Measurements from ENCODE around the gene SNAPIN. TPM values are rescaled to one million over a fixed set of nuclear protein-coding genes. Genes with fewer than 3 reads are reported as not detected.

SNAPIN gene
- total RNA-seq, 1 experiment from 2014 or later: 29.0 TPM

DNA sequence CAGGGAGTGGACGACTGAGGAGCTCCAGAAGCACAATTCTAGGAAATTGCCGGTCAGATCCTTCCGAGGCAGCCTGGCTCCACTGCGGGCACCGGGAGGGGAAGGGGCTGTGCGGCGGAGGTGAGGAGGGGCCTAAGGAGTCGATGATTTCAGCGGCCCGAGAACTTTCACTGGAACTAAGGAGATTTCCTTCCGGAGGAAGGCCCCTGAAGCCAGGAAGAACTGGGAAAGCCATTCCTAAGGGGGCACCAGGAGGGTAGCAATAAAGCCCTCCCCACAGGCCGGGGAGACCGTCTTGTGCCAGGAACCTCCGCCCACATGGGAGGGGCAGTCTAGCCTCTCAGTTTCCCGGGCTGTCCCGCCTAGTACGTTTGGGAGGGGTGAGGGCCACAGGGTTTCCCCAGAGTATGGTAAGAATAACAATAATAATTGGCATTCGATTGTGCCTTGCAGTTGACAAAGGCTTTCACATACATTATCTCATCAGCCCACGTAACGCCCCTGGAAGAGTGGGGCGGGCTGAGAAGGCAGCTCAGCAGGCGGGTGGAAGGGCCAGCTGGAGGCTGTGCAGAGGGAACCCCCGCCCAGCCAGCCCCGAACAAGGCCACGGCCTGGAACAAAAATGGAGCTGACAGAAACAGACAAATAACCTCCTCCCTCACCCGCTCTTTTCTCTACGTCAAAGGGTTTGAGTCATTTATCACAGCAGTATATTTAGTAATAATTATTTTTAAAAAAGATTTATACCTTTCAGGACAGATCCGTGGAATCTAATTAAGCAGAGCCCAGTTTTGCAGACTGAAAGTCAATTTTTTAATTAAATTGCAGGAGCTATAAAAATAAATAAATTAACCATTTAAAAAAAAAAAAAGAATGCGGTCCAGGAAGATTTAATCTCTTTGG lies 39.8 kb downstream of the SNAPIN start:
- TF ChIP-seq, protein P1, sequence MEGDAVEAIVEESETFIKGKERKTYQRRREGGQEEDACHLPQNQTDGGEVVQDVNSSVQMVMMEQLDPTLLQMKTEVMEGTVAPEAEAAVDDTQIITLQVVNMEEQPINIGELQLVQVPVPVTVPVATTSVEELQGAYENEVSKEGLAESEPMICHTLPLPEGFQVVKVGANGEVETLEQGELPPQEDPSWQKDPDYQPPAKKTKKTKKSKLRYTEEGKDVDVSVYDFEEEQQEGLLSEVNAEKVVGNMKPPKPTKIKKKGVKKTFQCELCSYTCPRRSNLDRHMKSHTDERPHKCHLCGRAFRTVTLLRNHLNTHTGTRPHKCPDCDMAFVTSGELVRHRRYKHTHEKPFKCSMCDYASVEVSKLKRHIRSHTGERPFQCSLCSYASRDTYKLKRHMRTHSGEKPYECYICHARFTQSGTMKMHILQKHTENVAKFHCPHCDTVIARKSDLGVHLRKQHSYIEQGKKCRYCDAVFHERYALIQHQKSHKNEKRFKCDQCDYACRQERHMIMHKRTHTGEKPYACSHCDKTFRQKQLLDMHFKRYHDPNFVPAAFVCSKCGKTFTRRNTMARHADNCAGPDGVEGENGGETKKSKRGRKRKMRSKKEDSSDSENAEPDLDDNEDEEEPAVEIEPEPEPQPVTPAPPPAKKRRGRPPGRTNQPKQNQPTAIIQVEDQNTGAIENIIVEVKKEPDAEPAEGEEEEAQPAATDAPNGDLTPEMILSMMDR (conservative IDR thresholded peaks at IDR 0.05): no peak
- Histone ChIP-seq H2BK15ac (ENCODE audit: low read depth, low read length) (no peak overlapping the region), H4K20me1 (ENCODE audit: control insufficient read depth, insufficient read depth, insufficient read length) (no peaks in the 10 kb centered on the region), H3K79me2 (ENCODE audit: insufficient read depth, low read length) (no peaks in the 10 kb centered on the region), H3K4me1 (ENCODE audit: insufficient read depth, low read length) (peaks cover 12% of the 10 kb centered on the region; the same call in 1 of the 2 replicates), H2BK5ac (ENCODE audit: insufficient read length, low read length) (no peak overlapping the region), H3K4ac (ENCODE audit: low read depth, low read length) (no peak overlapping the region), H3T11ph (ENCODE audit: low read length) (no peak overlapping the region), H2BK120ac (ENCODE audit: low read depth, low read length, poor library complexity, severe bottlenecking) (no peak overlapping the region), H4K91ac (ENCODE audit: insufficient read length, low read depth, low read length) (no peak overlapping the region), H4K5ac (ENCODE audit: insufficient read length, low read depth, low read length) (no peak overlapping the region), H3K27ac (ENCODE audit: insufficient read length, low read depth, low read length) (no peak overlapping the region), H3K27me3 (ENCODE audit: insufficient read depth, low read length) (no peaks in the 10 kb centered on the region), H3K14ac (ENCODE audit: insufficient read depth, low read length) (peak overlapping the region; percentile 70), H2BK12ac (ENCODE audit: insufficient read length, low read depth, low read length) (no peak overlapping the region), H3K23me2 (ENCODE audit: insufficient read length, low read depth, low read length, poor library complexity, severe bottlenecking) (no peaks in the 10 kb centered on the region), H3K23ac (ENCODE audit: insufficient read length, low read depth, low read length) (no peak overlapping the region), H2AFZ (ENCODE audit: low read length) (no peak overlapping the region), H3K9me3 (ENCODE audit: control insufficient read depth, low read depth, low read length) (no peaks in the 10 kb centered on the region), H2BK20ac (ENCODE audit: low read depth, low read length, poor library complexity, severe bottlenecking) (no peak overlapping the region), H3K18ac (ENCODE audit: insufficient read length, low read depth, low read length) (peak overlapping the region; percentile 44), H3K56ac (ENCODE audit: insufficient read length, low read depth, low read length) (no peak overlapping the region), H3K4me2 (ENCODE audit: insufficient read depth, insufficient read length, low read length) (peak overlapping the region; percentile 8), H3K79me1 (ENCODE audit: insufficient read depth, low read depth, low read length, poor library complexity, severe bottlenecking) (no peaks in the 10 kb centered on the region), H4K8ac (replicated peaks; ENCODE audit: insufficient read length, low read depth, low read length) (no peak overlapping the region), H3K9ac (ENCODE audit: extremely low read depth, insufficient read length, low read length) (no peak overlapping the region), H2AK5ac (ENCODE audit: insufficient read length, low read length) (no peak overlapping the region)
- no CpG with 5 or more reads among the region's 29 CpGs for WGBS (ENCODE audit: extremely low coverage, insufficient read length, low lambda C conversion rate)
- peaks cover 0 to 2% (median 0%) of the 10 kb centered on the region in 3 experiments; a peak in 1 of 7 replicates for H3K36me3 Mint-ChIP-seq (ENCODE audit: insufficient read depth in 1 of 3, low read depth in 3 of 3)
- no peaks in the 10 kb centered on the region for H3K27me3 Mint-ChIP-seq (ENCODE audit: low read depth)
- H3K27ac Mint-ChIP-seq: peak overlapping the region; percentile 88 to 95 (median 90); a peak in 5 of 7 replicates
- peak overlapping the region in 1 of 2 experiments; percentile 13; a peak in 1 of 5 replicates for H3K4me3 Mint-ChIP-seq
- DNase-seq: peak; percentile 56
- no peaks in the 10 kb centered on the region for H3K9me3 Mint-ChIP-seq
- peaks cover 22 to 23% of the 10 kb centered on the region in 2 experiments for H3K4me1 Mint-ChIP-seq

Data from H9 (cell line).